ENCODE data around the gene KRT4. TPM values are rescaled to one million over a fixed set of nuclear protein-coding genes. Genes with fewer than 3 reads are reported as not detected.

The KRT4 gene
- polyA plus RNA-seq, 3 donors: not detected

- Histone ChIP-seq H3K27me3 (ENCODE audit: control insufficient read depth in 2 of 2, insufficient read depth in 2 of 2, low read length in 2 of 2) (no peaks in the 10 kb centered on the region), H3K79me2 (ENCODE audit: insufficient read depth, low read length) (no peaks in the 10 kb centered on the region), H2AFZ (ENCODE audit: insufficient read depth, low read depth, low read length, poor library complexity, severe bottlenecking) (no peak overlapping the region), H3K9me3 (replicated peaks in 1 of 2; ENCODE audit: control insufficient read depth in 1 of 2, insufficient read depth in 1 of 2, low read length in 2 of 2) (no peaks in the 10 kb centered on the region), H4K20me1 (ENCODE audit: insufficient read depth, low read length) (no peaks in the 10 kb centered on the region), H3K4me1 (ENCODE audit: control insufficient read depth in 1 of 2, insufficient read depth in 2 of 2, low read length in 2 of 2) (peaks cover 0 to 6% of the 10 kb centered on the region in 2 donors), H3K36me3 (replicated peaks in 1 of 2; ENCODE audit: control insufficient read depth in 1 of 2, insufficient read depth in 2 of 2, low read length in 2 of 2) (no peaks in the 10 kb centered on the region), H3K9ac (ENCODE audit: insufficient read depth, low read length, poor library complexity, severe bottlenecking) (no peak overlapping the region), H3K4me3 (replicated peaks in 1 of 3; ENCODE audit: low read depth in 2 of 3, low read length in 3 of 3) (no peak overlapping the region), H3K27ac (ENCODE audit: low read depth in 1 of 2, low read length in 2 of 2) (no peak overlapping the region), H3K4me2 (replicated peaks; ENCODE audit: extremely low read depth, low read length, poor library complexity, severe bottlenecking) (no peak overlapping the region)
- Mint-ChIP-seq H3K27me3 (ENCODE audit: low read depth in 3 of 3) (peaks cover 0 to 9% (median 1%) of the 10 kb centered on the region in 3 donors), H3K36me3 (no peaks in the 10 kb centered on the region), H3K9me3 (no peaks in the 10 kb centered on the region), H3K27ac (no peak overlapping the region), H3K4me3 (no peak overlapping the region), H3K4me1 (peaks cover 10% of the 10 kb centered on the region)
- no peak for DNase-seq
- intact Hi-C loops (cut with micrococcal nuclease): no loop called here
- TF ChIP-seq CTCF (IDR thresholded peaks at IDR 0.05): no peak
These were observed 14.2 kb upstream of the KRT4 start for GRCh38 chr12:52828156-52828555.

GRCh38 chr12:52827499-52828090 is 13.7 kb upstream of the KRT4 start:
- no peak overlapping the region for H3K27ac ChIP-seq (ENCODE audit: low read depth in 1 of 2, low read length in 2 of 2)
- 100% methylated on average over 2 of the region's 6 CpGs for WGBS (ENCODE audit: insufficient coverage)
- no peak overlapping the region for H3K4me3 Mint-ChIP-seq
- DNase-seq: no peak
- H2AFZ ChIP-seq (ENCODE audit: insufficient read depth, low read depth, low read length, poor library complexity, severe bottlenecking): no peak overlapping the region
- no peak overlapping the region for H3K4me2 ChIP-seq (replicated peaks; ENCODE audit: extremely low read depth, low read length, poor library complexity, severe bottlenecking)
- intact Hi-C loops (cut with micrococcal nuclease): no loop called here
- H3K27ac Mint-ChIP-seq: no peak overlapping the region
- H3K9me3 Mint-ChIP-seq: no peaks in the 10 kb centered on the region
- no peaks in the 10 kb centered on the region for H3K27me3 ChIP-seq (ENCODE audit: control insufficient read depth in 2 of 2, insufficient read depth in 2 of 2, low read length in 2 of 2)
- H3K27me3 Mint-ChIP-seq (ENCODE audit: low read depth in 3 of 3): peaks cover 0 to 7% (median 1%) of the 10 kb centered on the region in 3 donors
- no peak overlapping the region for H3K4me3 ChIP-seq (replicated peaks in 1 of 3; ENCODE audit: low read depth in 2 of 3, low read length in 3 of 3)
- no peaks in the 10 kb centered on the region for H4K20me1 ChIP-seq (ENCODE audit: insufficient read depth, low read length)
- no peak for TF ChIP-seq CTCF (IDR thresholded peaks at IDR 0.05)
- H3K9me3 ChIP-seq (replicated peaks in 1 of 2; ENCODE audit: control insufficient read depth in 1 of 2, insufficient read depth in 1 of 2, low read length in 2 of 2): no peaks in the 10 kb centered on the region
- H3K4me1 ChIP-seq (ENCODE audit: control insufficient read depth in 1 of 2, insufficient read depth in 2 of 2, low read length in 2 of 2): peaks cover 0 to 6% of the 10 kb centered on the region in 2 donors
- H3K79me2 ChIP-seq (ENCODE audit: insufficient read depth, low read length): no peaks in the 10 kb centered on the region
- peaks cover 10% of the 10 kb centered on the region for H3K4me1 Mint-ChIP-seq
- H3K36me3 ChIP-seq (replicated peaks in 1 of 2; ENCODE audit: control insufficient read depth in 1 of 2, insufficient read depth in 2 of 2, low read length in 2 of 2): no peaks in the 10 kb centered on the region
- no peak overlapping the region for H3K9ac ChIP-seq (ENCODE audit: insufficient read depth, low read length, poor library complexity, severe bottlenecking)
- H3K36me3 Mint-ChIP-seq: no peaks in the 10 kb centered on the region

All from CD14-positive monocyte (primary cell).